ENCODE data around the gene CYTL1.

Gene CYTL1

DNA sequence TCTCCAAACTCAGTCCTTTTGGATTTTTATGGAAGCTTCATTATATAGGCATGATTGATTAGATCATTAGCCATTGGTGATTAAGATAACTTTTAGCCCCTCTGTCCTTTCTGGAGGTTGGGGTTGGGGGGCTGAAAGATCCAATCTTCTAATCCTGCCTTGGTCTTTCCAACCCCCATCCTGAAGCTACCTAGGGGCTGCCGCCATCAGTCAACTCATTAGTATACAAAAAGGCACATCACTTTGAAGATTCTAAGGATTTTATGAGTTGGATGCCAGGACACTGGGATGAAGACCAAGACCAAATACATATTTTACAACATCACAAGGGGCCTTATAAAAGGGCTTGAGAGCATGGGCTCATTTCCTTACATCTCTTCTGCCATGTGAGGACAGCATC is 47.5 kb downstream of the CYTL1 start:
- DNase-seq (ENCODE audit: low read depth in 1 of 2, low spot score in 1 of 2) = no peak

DNA sequence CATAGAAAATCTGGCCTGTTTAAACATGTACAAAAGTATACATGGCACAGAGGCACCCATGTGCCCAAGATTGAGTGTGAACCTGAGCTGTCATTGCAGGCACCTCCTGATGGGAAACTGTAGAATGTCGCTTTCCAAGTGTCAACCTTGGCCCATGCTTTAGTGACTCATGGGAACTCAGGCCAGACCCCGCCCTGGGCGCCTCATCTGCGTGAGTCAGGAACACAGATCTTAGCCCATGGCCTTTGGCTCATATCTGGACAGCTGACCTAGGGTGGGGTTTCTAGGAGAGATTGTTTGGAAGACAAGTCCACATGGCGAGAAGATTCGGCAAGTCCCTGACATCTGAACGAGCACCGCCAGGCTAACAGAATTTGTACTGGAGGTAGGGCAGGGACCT is 50.0 kb downstream of the CYTL1 start:
- DNase-seq (ENCODE audit: low read depth in 1 of 2, low spot score in 1 of 2) = no peak

DNA sequence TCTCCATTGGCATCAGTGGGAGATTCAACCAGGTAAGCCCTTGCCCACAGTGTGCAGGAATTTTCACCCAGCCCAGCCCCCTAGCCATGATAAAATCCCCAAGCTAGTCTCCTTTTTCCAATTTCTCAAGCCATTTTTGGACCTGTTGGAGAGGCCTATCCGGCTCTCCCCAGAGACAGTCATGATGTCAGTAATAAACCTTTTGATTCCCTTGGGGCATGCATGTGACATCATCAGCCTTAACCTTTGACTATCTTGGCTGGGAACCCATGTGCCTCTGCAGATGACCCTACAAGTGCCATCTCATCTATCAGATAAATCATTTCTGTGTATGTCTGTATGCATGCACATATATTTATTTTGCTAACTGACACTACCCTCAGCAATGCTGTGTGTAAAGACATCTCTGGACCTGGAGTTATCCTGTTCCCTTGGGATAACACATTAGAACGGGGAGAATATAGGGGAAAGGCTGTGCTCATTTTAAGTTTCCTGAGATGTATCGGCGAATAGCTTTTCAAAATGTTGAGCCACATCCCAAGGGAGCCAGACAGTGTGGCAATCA is 51.0 kb downstream of the CYTL1 start:
- no peak for DNase-seq (ENCODE audit: low read depth in 1 of 2, low spot score in 1 of 2)
